ENCODE measurements around the gene SH3D19. TPM values are rescaled to one million over a fixed set of nuclear protein-coding genes. Genes with fewer than 3 reads are reported as not detected.
"Not testable (repeated sequence)": the region's sequence is repeated elsewhere in the genome, so short reads cannot be mapped to it uniquely, and the experiment has no call there.

The SH3D19 gene
- total RNA-seq, 1 donor from 2014 or later: 39.3 TPM

DNA sequence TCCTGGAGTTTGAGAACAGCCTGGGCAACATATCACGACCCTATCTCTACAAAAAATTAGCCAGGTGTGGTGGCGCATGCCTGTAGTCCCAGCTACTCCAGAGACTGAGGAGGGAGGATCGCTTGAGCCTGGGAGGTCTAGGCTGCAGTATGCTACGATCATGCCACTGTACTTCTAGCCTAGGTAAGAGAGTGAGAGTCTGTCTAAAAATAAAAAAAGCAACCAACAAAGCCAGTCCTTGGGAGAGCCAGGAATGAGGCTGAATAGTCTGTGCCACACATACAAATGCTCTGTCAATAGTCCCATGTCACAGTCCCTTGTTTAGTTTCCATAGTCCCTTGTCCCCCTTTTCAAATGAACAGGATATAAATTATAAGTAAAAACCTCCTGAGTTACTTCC lies 67.7 kb downstream of the SH3D19 start:
- no peaks in the 10 kb centered on the region for H3K9me3 ChIP-seq (ENCODE audit: low read depth)
- H3K27ac Mint-ChIP-seq: no peak overlapping the region
- no peak for TF ChIP-seq EZH2 (IDR thresholded peaks at IDR 0.05)
- no peak for TF ChIP-seq EZH2phosphoT487 (IDR thresholded peaks at IDR 0.05)
- TF ChIP-seq, protein P1, sequence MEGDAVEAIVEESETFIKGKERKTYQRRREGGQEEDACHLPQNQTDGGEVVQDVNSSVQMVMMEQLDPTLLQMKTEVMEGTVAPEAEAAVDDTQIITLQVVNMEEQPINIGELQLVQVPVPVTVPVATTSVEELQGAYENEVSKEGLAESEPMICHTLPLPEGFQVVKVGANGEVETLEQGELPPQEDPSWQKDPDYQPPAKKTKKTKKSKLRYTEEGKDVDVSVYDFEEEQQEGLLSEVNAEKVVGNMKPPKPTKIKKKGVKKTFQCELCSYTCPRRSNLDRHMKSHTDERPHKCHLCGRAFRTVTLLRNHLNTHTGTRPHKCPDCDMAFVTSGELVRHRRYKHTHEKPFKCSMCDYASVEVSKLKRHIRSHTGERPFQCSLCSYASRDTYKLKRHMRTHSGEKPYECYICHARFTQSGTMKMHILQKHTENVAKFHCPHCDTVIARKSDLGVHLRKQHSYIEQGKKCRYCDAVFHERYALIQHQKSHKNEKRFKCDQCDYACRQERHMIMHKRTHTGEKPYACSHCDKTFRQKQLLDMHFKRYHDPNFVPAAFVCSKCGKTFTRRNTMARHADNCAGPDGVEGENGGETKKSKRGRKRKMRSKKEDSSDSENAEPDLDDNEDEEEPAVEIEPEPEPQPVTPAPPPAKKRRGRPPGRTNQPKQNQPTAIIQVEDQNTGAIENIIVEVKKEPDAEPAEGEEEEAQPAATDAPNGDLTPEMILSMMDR (IDR thresholded peaks at IDR 0.05): no peak

DNA sequence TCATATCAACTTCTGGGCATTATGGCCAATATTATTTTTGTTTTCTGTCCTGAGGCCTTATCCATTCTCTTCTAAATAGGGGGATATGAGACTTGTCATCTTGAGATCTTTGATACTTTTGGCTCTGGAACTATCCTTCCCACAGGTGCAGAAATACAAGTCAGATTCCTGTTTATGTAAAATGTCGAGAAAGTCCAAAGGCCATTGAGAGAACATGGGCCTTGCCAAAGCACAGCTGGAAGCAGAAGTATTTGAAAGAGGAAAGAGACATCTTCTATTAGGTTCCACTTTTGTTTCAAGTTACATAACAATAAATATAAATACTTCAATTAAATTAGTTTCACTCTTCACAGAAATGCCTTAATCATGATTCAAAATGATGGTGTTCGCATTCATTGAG lies 69.3 kb downstream of the SH3D19 start:
- peaks cover 20% of the 10 kb centered on the region for H3K36me3 Mint-ChIP-seq
- H3K79me2 ChIP-seq (ENCODE audit: low read depth): peaks cover 54% of the 10 kb centered on the region
- H3K4me1 Mint-ChIP-seq: no peaks in the 10 kb centered on the region
- H3K9ac ChIP-seq: no peak overlapping the region
- no peak overlapping the region for H2AFZ ChIP-seq (replicated peaks)
- no peak overlapping the region for H3K27ac Mint-ChIP-seq
- peaks cover 13% of the 10 kb centered on the region for H4K20me1 ChIP-seq (ENCODE audit: low read depth)
- DNase-seq (ENCODE audit: low spot score): no peak
- H3K4me3 ChIP-seq: no peak overlapping the region
- peaks cover 14% of the 10 kb centered on the region for H3F3A ChIP-seq (ENCODE audit: low read depth)
- H3K4me2 ChIP-seq: no peak overlapping the region
- H3K27me3 ChIP-seq: no peaks in the 10 kb centered on the region
- peaks cover 14% of the 10 kb centered on the region for H3K9me3 Mint-ChIP-seq
- no peak for TF ChIP-seq EZH2 (IDR thresholded peaks at IDR 0.05)
- TF ChIP-seq, protein P1 (IDR thresholded peaks at IDR 0.05): no peak
- TF ChIP-seq EZH2phosphoT487 (IDR thresholded peaks at IDR 0.05): no peak
- no peak overlapping the region for H3K27ac ChIP-seq
- no peaks in the 10 kb centered on the region for H3K36me3 ChIP-seq
- no peak overlapping the region for H3K4me3 Mint-ChIP-seq
- no peaks in the 10 kb centered on the region for H3K9me3 ChIP-seq (ENCODE audit: low read depth)
- peaks cover 16% of the 10 kb centered on the region for H3K4me1 ChIP-seq
- no peaks in the 10 kb centered on the region for H3K27me3 Mint-ChIP-seq (ENCODE audit: insufficient read depth, low read depth)

More for the DNA sequence above, 67.7 kb downstream of the SH3D19 start:
- Mint-ChIP-seq H3K4me1 (no peaks in the 10 kb centered on the region), H3K4me3 (no peak overlapping the region), H3K9me3 (peaks cover 14% of the 10 kb centered on the region), H3K27me3 (ENCODE audit: insufficient read depth, low read depth) (no peaks in the 10 kb centered on the region), H3K36me3 (peaks cover 20% of the 10 kb centered on the region)
- Histone ChIP-seq H3F3A (ENCODE audit: low read depth) (no peaks in the 10 kb centered on the region), H3K36me3 (no peaks in the 10 kb centered on the region), H3K4me1 (no peaks in the 10 kb centered on the region), H3K27ac (no peak overlapping the region), H3K79me2 (ENCODE audit: low read depth) (peaks cover 62% of the 10 kb centered on the region), H2AFZ (replicated peaks) (no peak overlapping the region), H3K4me2 (no peak overlapping the region), H3K9ac (no peak overlapping the region), H4K20me1 (ENCODE audit: low read depth) (no peaks in the 10 kb centered on the region), H3K4me3 (no peak overlapping the region), H3K27me3 (no peaks in the 10 kb centered on the region)
- no peak for DNase-seq (ENCODE audit: low spot score)

GRCh38 chr4:151255680-151256079 lies 69.7 kb downstream of the SH3D19 start:
- Mint-ChIP-seq H3K9me3 (peaks cover 14% of the 10 kb centered on the region), H3K36me3 (peaks cover 22% of the 10 kb centered on the region)
- H4K20me1 ChIP-seq (ENCODE audit: low read depth): peaks cover 15% of the 10 kb centered on the region
- not testable (repeated sequence) for DNase-seq (ENCODE audit: low spot score); H3K4me2 ChIP-seq; H3K36me3 ChIP-seq; H2AFZ ChIP-seq (replicated peaks); H3K27ac Mint-ChIP-seq; H3K27me3 Mint-ChIP-seq (ENCODE audit: insufficient read depth, low read depth); H3K27ac ChIP-seq; H3K9ac ChIP-seq; H3K4me3 Mint-ChIP-seq; H3K9me3 ChIP-seq (ENCODE audit: low read depth); H3K27me3 ChIP-seq; H3K4me1 Mint-ChIP-seq; H3K4me3 ChIP-seq
- H3K4me1 ChIP-seq: peaks cover 20% of the 10 kb centered on the region
- H3K79me2 ChIP-seq (ENCODE audit: low read depth): peaks cover 51% of the 10 kb centered on the region
- peaks cover 18% of the 10 kb centered on the region for H3F3A ChIP-seq (ENCODE audit: low read depth)

- H3K27me3 Mint-ChIP-seq (ENCODE audit: insufficient read depth, low read depth); H3K27me3 ChIP-seq; H3K27ac Mint-ChIP-seq; H2AFZ ChIP-seq (replicated peaks); H3K4me2 ChIP-seq; DNase-seq (ENCODE audit: low spot score); H3K4me3 ChIP-seq; H3K27ac ChIP-seq; H3K9me3 ChIP-seq (ENCODE audit: low read depth); H3K4me1 Mint-ChIP-seq; H3K4me3 Mint-ChIP-seq; H3K36me3 ChIP-seq; H3K9ac ChIP-seq: not testable (repeated sequence)
- H4K20me1 ChIP-seq (ENCODE audit: low read depth): peaks cover 20% of the 10 kb centered on the region
- peaks cover 14% of the 10 kb centered on the region for H3K9me3 Mint-ChIP-seq
- peaks cover 50% of the 10 kb centered on the region for H3K79me2 ChIP-seq (ENCODE audit: low read depth)
- H3K36me3 Mint-ChIP-seq: peaks cover 22% of the 10 kb centered on the region
- H3K4me1 ChIP-seq: peaks cover 25% of the 10 kb centered on the region
- peaks cover 22% of the 10 kb centered on the region for H3F3A ChIP-seq (ENCODE audit: low read depth)
Measured at GRCh38 chr4:151255226-151255625, 70.2 kb downstream of the SH3D19 start.
